ENCODE results near the gene CCIN.
"Not testable (repeated sequence)": the region's sequence is repeated elsewhere in the genome, so short reads cannot be mapped to it uniquely, and the experiment has no call there.

CCIN gene

GRCh38 chr9:36148311-36149051 is 20.7 kb upstream of the CCIN start:
- Mint-ChIP-seq H3K36me3 (peaks cover 15% of the 10 kb centered on the region), H3K27me3 (no peaks in the 10 kb centered on the region), H3K4me1 (peaks cover 85% of the 10 kb centered on the region), H3K4me3 (no peak overlapping the region), H3K9me3 (peaks cover 5% of the 10 kb centered on the region), H3K27ac (no peak overlapping the region)

DNA sequence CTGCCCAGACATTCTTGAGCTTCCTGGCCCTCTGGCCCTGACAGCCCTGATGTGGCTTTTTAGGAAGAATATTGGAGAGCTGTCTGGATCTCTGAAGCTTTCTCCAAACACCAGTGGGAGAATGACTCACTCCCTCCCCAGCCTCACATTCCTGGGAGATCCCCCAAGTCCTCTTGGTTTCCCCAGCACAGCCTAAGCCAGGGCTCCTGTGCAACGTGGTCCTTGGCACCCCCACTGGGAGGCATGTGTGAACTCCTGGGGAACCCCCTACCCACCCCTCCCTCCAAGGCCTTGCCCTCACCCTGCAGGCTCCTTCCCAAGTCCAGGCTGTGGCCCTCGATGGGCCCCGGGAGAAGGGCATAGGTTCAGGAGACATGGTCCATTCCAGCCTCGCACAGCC is 20.0 kb upstream of the CCIN start:
- no peak overlapping the region for H3K4me3 Mint-ChIP-seq
- no peaks in the 10 kb centered on the region for H3K27me3 Mint-ChIP-seq
- H3K27ac Mint-ChIP-seq: no peak overlapping the region
- peaks cover 85% of the 10 kb centered on the region for H3K4me1 Mint-ChIP-seq
- H3K9me3 Mint-ChIP-seq: peaks cover 5% of the 10 kb centered on the region
- peaks cover 15% of the 10 kb centered on the region for H3K36me3 Mint-ChIP-seq

- H3K4me1 Mint-ChIP-seq: peaks cover 76% of the 10 kb centered on the region
- H3K36me3 Mint-ChIP-seq: peaks cover 12% of the 10 kb centered on the region
- H3K9me3 Mint-ChIP-seq: peaks cover 5% of the 10 kb centered on the region
- H3K4me3 Mint-ChIP-seq: peak overlapping the region; percentile 9
- no peaks in the 10 kb centered on the region for H3K27me3 Mint-ChIP-seq
- peak overlapping the region; percentile 41 for H3K27ac Mint-ChIP-seq
Observed at GRCh38 chr9:36150574-36151315, 18.4 kb upstream of the CCIN start.

DNA sequence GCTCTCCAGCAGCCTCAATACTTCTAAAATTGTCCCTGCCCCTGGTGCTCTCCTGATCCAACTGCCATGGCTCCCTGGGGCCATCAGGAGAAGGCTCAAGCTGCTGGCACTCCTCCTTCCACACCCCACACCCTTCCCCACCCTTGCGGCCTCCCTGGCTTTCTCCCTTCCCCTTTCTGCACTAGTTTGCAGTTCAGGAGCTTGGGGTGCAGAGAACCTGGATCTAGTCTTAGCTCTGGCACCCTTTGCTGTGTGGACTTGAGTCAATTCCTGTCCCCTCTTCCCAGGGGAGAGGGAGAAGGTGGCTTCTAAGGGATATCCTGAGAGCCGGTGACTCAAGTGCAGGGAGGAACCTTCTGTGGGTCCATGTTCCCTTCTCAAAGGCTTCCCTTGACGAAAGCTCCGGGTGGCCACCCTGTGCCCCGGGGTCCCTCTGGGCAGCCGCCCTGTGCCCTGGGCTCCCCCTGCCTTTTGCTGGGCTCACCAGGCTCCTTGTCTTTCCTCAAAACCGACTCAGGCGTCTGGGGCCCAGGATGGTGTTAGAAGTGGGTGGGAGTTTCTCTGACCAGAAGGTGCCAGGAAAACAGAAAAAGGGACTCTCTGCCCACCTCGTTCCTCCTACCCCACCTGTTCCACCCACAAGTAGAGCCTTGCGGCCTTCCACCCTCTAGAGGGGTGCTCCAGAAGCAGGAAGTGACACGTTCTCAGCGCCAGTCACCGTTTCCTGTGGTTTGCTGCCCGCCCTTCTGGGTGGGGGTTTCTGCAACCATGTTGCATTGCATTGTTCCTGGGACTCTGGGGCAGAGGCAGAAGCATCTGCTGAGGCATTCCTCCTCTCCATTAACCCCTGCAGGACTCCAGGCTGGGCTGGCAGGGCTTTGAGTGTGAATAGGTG is 17.6 kb upstream of the CCIN start:
- Mint-ChIP-seq H3K4me1 (peaks cover 69% of the 10 kb centered on the region), H3K27me3 (no peaks in the 10 kb centered on the region), H3K27ac (peak overlapping the region; percentile 93), H3K9me3 (no peaks in the 10 kb centered on the region), H3K4me3 (peak overlapping the region; percentile 81), H3K36me3 (peaks cover 8% of the 10 kb centered on the region)

- no peak overlapping the region for H3K4me3 Mint-ChIP-seq
- H3K27me3 Mint-ChIP-seq: no peaks in the 10 kb centered on the region
- peak overlapping the region; percentile 81 for H3K27ac Mint-ChIP-seq
- H3K36me3 Mint-ChIP-seq: peaks cover 5% of the 10 kb centered on the region
- peaks cover 57% of the 10 kb centered on the region for H3K4me1 Mint-ChIP-seq
- no peaks in the 10 kb centered on the region for H3K9me3 Mint-ChIP-seq
Observed at GRCh38 chr9:36152741-36153438, 16.3 kb upstream of the CCIN start.

DNA sequence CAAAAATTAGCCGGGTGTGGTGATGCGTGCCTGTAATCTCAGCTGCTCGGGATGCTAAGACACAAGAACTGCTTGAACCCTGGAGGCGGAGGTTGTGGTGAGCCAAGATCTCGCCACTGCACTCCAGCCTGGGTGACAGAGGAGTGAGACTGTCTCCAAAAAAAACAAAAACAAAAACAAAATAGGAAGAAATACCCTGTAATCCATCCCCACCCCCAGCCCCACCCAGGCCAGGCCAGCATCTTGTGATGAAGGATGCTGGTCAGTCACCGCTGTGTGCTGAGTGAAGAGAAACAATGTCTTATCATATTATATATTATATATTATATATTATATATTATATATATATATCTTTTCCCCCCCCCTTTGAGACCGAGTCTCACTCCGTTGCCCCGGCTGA is 15.4 kb upstream of the CCIN start:
- H3K27me3 Mint-ChIP-seq: no peaks in the 10 kb centered on the region
- H3K4me3 Mint-ChIP-seq: no peak overlapping the region
- peaks cover 5% of the 10 kb centered on the region for H3K36me3 Mint-ChIP-seq
- H3K27ac Mint-ChIP-seq: no peak overlapping the region
- H3K9me3 Mint-ChIP-seq: no peaks in the 10 kb centered on the region
- H3K4me1 Mint-ChIP-seq: peaks cover 55% of the 10 kb centered on the region

- Mint-ChIP-seq H3K4me3 (peak overlapping the region; percentile 9), H3K4me1 (peaks cover 51% of the 10 kb centered on the region), H3K36me3 (peaks cover 5% of the 10 kb centered on the region), H3K9me3 (no peaks in the 10 kb centered on the region), H3K27me3 (no peaks in the 10 kb centered on the region), H3K27ac (peak overlapping the region; percentile 31)
Observed at GRCh38 chr9:36154331-36154952, 14.7 kb upstream of the CCIN start.

- H3K36me3 Mint-ChIP-seq: peaks cover 5% of the 10 kb centered on the region
- no peak overlapping the region for H3K27ac Mint-ChIP-seq
Observed at GRCh38 chr9:36156116-36156515, 13.1 kb upstream of the CCIN start.

DNA sequence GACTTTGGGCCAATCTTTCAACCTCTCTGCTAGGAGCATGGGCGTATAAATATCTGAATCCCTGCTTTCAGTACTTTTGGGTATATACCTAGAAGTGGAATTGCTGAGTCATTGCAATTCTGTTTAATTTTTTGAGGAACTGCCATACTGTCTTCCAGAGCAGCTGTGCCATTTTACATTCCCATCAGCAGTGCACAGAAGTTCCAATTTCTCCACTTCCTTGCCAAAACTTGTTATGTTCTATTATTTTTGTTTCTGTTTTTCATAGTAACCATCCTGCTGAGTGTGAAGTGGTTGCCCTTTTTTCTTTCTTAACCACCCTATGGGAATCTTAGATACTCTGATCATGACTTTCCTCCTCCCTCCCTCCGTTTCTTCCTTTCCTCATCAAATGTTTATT is 11.1 kb upstream of the CCIN start:
- Mint-ChIP-seq H3K9me3 (no peaks in the 10 kb centered on the region), H3K27me3 (no peaks in the 10 kb centered on the region), H3K36me3 (peaks cover 3% of the 10 kb centered on the region), H3K27ac (no peak overlapping the region), H3K4me3 (no peak overlapping the region), H3K4me1 (peaks cover 24% of the 10 kb centered on the region)

More at GRCh38 chr9:36156116-36156515, 13.1 kb upstream of the CCIN start:
- Mint-ChIP-seq H3K4me1 (peaks cover 39% of the 10 kb centered on the region), H3K27me3 (no peaks in the 10 kb centered on the region), H3K9me3 (no peaks in the 10 kb centered on the region), H3K4me3 (no peak overlapping the region)

- H3K4me1 Mint-ChIP-seq: peaks cover 16% of the 10 kb centered on the region
- H3K27ac Mint-ChIP-seq: no peak overlapping the region
- no peaks in the 10 kb centered on the region for H3K27me3 Mint-ChIP-seq
- no peaks in the 10 kb centered on the region for H3K9me3 Mint-ChIP-seq
- H3K36me3 Mint-ChIP-seq: peaks cover 3% of the 10 kb centered on the region
- no peak overlapping the region for H3K4me3 Mint-ChIP-seq
Observed at GRCh38 chr9:36158917-36159316, 10.3 kb upstream of the CCIN start.

GRCh38 chr9:36159509-36159908 is 9.7 kb upstream of the CCIN start:
- H3K27ac Mint-ChIP-seq, H3K27me3 Mint-ChIP-seq, H3K4me3 Mint-ChIP-seq, H3K9me3 Mint-ChIP-seq, H3K36me3 Mint-ChIP-seq: not testable (repeated sequence)
- H3K4me1 Mint-ChIP-seq: peaks cover 10% of the 10 kb centered on the region

DNA sequence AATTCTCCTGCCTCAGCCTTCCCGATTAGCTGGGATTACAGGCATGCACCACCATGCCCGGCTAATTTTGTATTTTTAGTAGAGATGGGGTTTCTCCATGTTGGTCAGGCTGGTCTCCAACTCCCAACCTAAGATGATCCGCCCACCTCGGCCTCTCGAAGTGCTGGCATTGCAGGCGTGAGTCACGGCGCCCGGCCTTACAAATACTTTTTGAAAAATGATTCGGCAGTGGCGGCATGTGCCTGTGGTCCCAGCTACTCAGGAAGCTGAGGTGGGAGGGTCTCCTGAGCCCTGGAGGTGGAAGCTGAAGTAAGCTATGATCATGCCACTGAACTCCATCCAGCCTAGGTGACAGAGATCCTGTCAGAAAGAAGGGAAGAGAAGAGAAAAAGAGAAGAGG is 9.1 kb upstream of the CCIN start:
- not testable (repeated sequence) for H3K9me3 Mint-ChIP-seq, H3K4me1 Mint-ChIP-seq, H3K36me3 Mint-ChIP-seq, H3K27me3 Mint-ChIP-seq, H3K4me3 Mint-ChIP-seq
- H3K27ac Mint-ChIP-seq: peak overlapping the region; percentile 31

- no peaks in the 10 kb centered on the region for H3K9me3 Mint-ChIP-seq
- H3K27me3 Mint-ChIP-seq: no peaks in the 10 kb centered on the region
- H3K4me3 Mint-ChIP-seq: no peak overlapping the region
- peaks cover 3% of the 10 kb centered on the region for H3K36me3 Mint-ChIP-seq
- peaks cover 7% of the 10 kb centered on the region for H3K4me1 Mint-ChIP-seq
- no peak overlapping the region for H3K27ac Mint-ChIP-seq
Observed at GRCh38 chr9:36161187-36161586, 8.0 kb upstream of the CCIN start.

GRCh38 chr9:36162211-36162738 is 6.9 kb upstream of the CCIN start:
- Mint-ChIP-seq H3K27me3 (no peaks in the 10 kb centered on the region), H3K4me3 (no peak overlapping the region), H3K9me3 (no peaks in the 10 kb centered on the region), H3K36me3 (no peaks in the 10 kb centered on the region), H3K27ac (no peak overlapping the region), H3K4me1 (peaks cover 11% of the 10 kb centered on the region)

All from activated naive CD4-positive, alpha-beta T cell treated with anti-CD3 and anti-CD28 coated beads, Interleukin-2, amount 50 U/mL, for 24 hours (primary cell).